ENCODE results near the gene DENND1B. TPM values are rescaled to one million over a fixed set of nuclear protein-coding genes. Genes with fewer than 3 reads are reported as not detected.

DENND1B gene
- total and polyA plus RNA-seq, 2 of the 8 experiments (the other 6 are each of a cell fraction or from before 2014, with no cell fraction given), result 0.74 to 3.3 TPM

GRCh38 chr1:197690074-197690473, 85.2 kb downstream of the DENND1B start:
- Histone ChIP-seq H3K79me2 (ENCODE audit: control insufficient read depth in 1 of 2, insufficient read depth in 2 of 2, low read length in 2 of 2) (no peaks in the 10 kb centered on the region), H3K4ac (replicated peaks; ENCODE audit: insufficient read length, low read depth, low read length) (no peak overlapping the region), H3K4me1 (replicated peaks in 1 of 4; ENCODE audit: control insufficient read depth in 3 of 4, insufficient read depth in 4 of 4, low read length in 3 of 4) (no peaks in the 10 kb centered on the region), H3K18ac (ENCODE audit: extremely low read depth, low read length) (no peak overlapping the region), H4K5ac (ENCODE audit: insufficient read length, low read depth, low read length) (no peak overlapping the region), H2AFZ (ENCODE audit: low read length) (no peak overlapping the region), H3K9me3 (ENCODE audit: insufficient read depth in 2 of 2, low read depth in 1 of 2, low read length in 1 of 2) (peaks cover 0 to 8% of the 10 kb centered on the region in 2 experiments; a peak in 2 of 4 replicates), H2BK20ac (ENCODE audit: low read length) (no peak overlapping the region), H3K27me3 (replicated peaks in 1 of 4; ENCODE audit: control insufficient read depth in 3 of 4, extremely low read depth in 1 of 4, insufficient read depth in 3 of 4, low read length in 3 of 4) (no peaks in the 10 kb centered on the region), H2BK15ac (ENCODE audit: low read length) (no peak overlapping the region), H3K4me3 (ENCODE audit: extremely low read depth in 1 of 4, insufficient read depth in 2 of 4, low read depth in 3 of 4, low read length in 4 of 4) (no peak overlapping the region), H2BK5ac (ENCODE audit: low read depth, low read length) (no peak overlapping the region), H2BK120ac (replicated peaks; ENCODE audit: low read depth, low read length) (no peak overlapping the region), H3K36me3 (ENCODE audit: control insufficient read depth in 2 of 4, insufficient read depth in 4 of 4, low read length in 3 of 4) (no peaks in the 10 kb centered on the region), H3K27ac (ENCODE audit: low read depth, low read length) (no peak overlapping the region), H4K91ac (replicated peaks; ENCODE audit: insufficient read length, low read length) (no peak overlapping the region), H3K23me2 (ENCODE audit: low read depth, low read length) (no peaks in the 10 kb centered on the region), H2BK12ac (ENCODE audit: low read depth, low read length) (no peak overlapping the region), H4K20me1 (replicated peaks in 1 of 2; ENCODE audit: control insufficient read depth in 1 of 2, insufficient read depth in 2 of 2, low read length in 2 of 2) (no peaks in the 10 kb centered on the region), H3K14ac (ENCODE audit: insufficient read length) (no peak overlapping the region), H3K56ac (replicated peaks; ENCODE audit: insufficient read length, low read depth, low read length) (no peak overlapping the region), H3K79me1 (ENCODE audit: low read depth, low read length) (no peaks in the 10 kb centered on the region), H3K9ac (replicated peaks in 1 of 4; ENCODE audit: extremely low read depth in 1 of 4, low read depth in 3 of 4, low read length in 3 of 4) (no peak overlapping the region), H3K23ac (ENCODE audit: insufficient read length) (no peak overlapping the region), H4K8ac (ENCODE audit: extremely low read depth, insufficient read depth, low read length) (no peak overlapping the region), H2AK5ac (ENCODE audit: low read depth, low read length) (no peak overlapping the region), H3K4me2 (ENCODE audit: insufficient read depth in 1 of 2, low read depth in 2 of 2, low read length in 2 of 2) (no peak overlapping the region)
- POLR2A ChIA-PET (ENCODE audit: partially characterized antibody), result no interaction called here
- no peak for DNase-seq (ENCODE audit: low read depth in 1 of 2, low spot score in 2 of 2)
- CTCF ChIA-PET (ENCODE audit: partially characterized antibody), result interaction anchor here (1.0 to 1.7 kb wide), 2 partner anchors 123 to 179 kb away, joined by 3 to 4 read pairs; no protein-coding TSS in a partner anchor
- 80% methylated on average over 3 of the region's 3 CpGs; no CpG with 5 or more reads in 1 of the 2 experiments for WGBS, 2 experiments (ENCODE audit: extremely low coverage in 1 of 2, insufficient coverage in 1 of 2, insufficient read length in 1 of 2, insufficient replicate concordance in 2 of 2, low coverage in 1 of 2, low lambda C conversion rate in 2 of 2, missing lambda C conversion rate in 1 of 2)
- FAIRE-seq, result no peak
- TF ChIP-seq ASH2L (IDR thresholded peaks at IDR 0.05; ENCODE audit: low read length) (no peak), SIN3A (conservative IDR thresholded peaks at IDR 0.05 in 1 of 2, IDR thresholded peaks at IDR 0.05 in 1 of 2; ENCODE audit: low read depth in 1 of 2, low read length in 2 of 2) (no peak), CBX5 (IDR thresholded peaks at IDR 0.05; ENCODE audit: low read depth, low read length) (no peak), POU5F1 (IDR thresholded peaks at IDR 0.05; ENCODE audit: low read depth, low read length) (no peak), SP1 (IDR thresholded peaks at IDR 0.05; ENCODE audit: low read depth, low read length) (no peak), JUN (IDR thresholded peaks at IDR 0.05; ENCODE audit: low read depth, low read length) (no peak)

Measured in H1 (cell line).